GM12891 (cell line): Measurements from ENCODE around the gene TRMT1.
A peak's percentile ranks its signal among the peaks of the same experiment; 100 is the strongest.

ENCODE experiments used
- DNase-seq: peaks from one replicate; pipeline ENCODE4 v3.0.0; 2011; ENCODE audit warnings: low spot score; ENCODE audit not compliant: insufficient read length
- FAIRE-seq: peaks from 2 replicates; lab custom pipeline; 2011; peaks lifted over from hg19 to GRCh38; lab: Jason Lieb, UNC
- PAX5 ChIP-seq: IDR thresholded peaks from 2 replicates; pipeline ENCODE4 v1.6.1; 2011; ENCODE audit warnings: low read length, moderate library complexity, mild to moderate bottlenecking; ENCODE audit not compliant: insufficient read depth, severe bottlenecking
- POLR2A ChIP-seq: IDR thresholded peaks from 2 replicates; pipeline ENCODE4 v1.6.1; 2011; ENCODE audit warnings: low read depth, low read length, control low read depth
- POLR2AphosphoS5 ChIP-seq: IDR thresholded peaks from 2 replicates; pipeline ENCODE4 v1.6.1; 2011; ENCODE audit warnings: low read depth, low read length, control low read depth
- POU2F2 ChIP-seq: IDR thresholded peaks from 2 replicates; pipeline ENCODE4 v1.6.1; 2011; ENCODE audit warnings: low read depth, mild to moderate bottlenecking, control low read depth, low read length, moderate library complexity
- SPI1 ChIP-seq: IDR thresholded peaks from 2 replicates; pipeline ENCODE4 v1.6.1; 2011; ENCODE audit warnings: low read depth, low read length, control low read depth
- TAF1 ChIP-seq: IDR thresholded peaks from 2 replicates; pipeline ENCODE4 v1.6.1; 2011; ENCODE audit warnings: low read depth, low read length, control low read depth

Gene TRMT1

GRCh38 chr19:13064092-13064489 is 52.4 kb downstream of the TRMT1 start:
- no peak for FAIRE-seq
- TF ChIP-seq TAF1: no peak
- TF ChIP-seq PAX5: no peak
- no peak for TF ChIP-seq SPI1
- no peak for TF ChIP-seq POU2F2
- TF ChIP-seq POLR2AphosphoS5: no peak
- no peak for TF ChIP-seq POLR2A
- DNase-seq: no peak

- no peak for DNase-seq
- FAIRE-seq: no peak
- TF ChIP-seq POLR2AphosphoS5 (no peak), POU2F2 (no peak), PAX5 (no peak), SPI1 (no peak), POLR2A (no peak), TAF1 (no peak)
Observed at GRCh38 chr19:13063461-13064091, 53.0 kb downstream of the TRMT1 start.

DNA sequence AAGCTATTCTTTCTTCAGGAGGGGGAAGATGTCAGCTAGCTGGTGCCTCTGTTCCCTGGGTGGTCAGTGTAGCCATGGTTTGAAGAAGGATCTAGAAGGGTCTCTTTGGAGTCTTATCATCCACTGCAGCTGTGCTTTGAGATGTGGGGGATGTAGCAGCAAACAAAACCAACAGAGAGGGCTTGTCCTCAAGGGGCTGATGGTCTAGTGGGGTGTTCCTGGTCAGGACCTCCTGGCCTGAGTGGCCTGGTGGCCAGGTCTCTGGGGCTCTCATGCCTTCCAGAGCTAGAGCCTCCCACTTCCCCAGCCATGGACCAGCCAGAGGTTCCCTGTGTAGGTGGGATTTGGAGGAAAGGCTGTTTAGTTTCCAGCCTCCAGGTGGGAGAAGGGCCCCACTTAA is 54.2 kb downstream of the TRMT1 start:
- TF ChIP-seq POU2F2 (no peak), POLR2A (no peak), TAF1 (no peak), SPI1 (no peak), POLR2AphosphoS5 (no peak), PAX5 (no peak)
- DNase-seq (no peak), FAIRE-seq (no peak)

- FAIRE-seq: peak; percentile 98
- DNase-seq: peak; percentile 94
- no peak for TF ChIP-seq POLR2A
- TF ChIP-seq PAX5: no peak
- TF ChIP-seq POU2F2: no peak
- TF ChIP-seq POLR2AphosphoS5: no peak
- no peak for TF ChIP-seq SPI1
- TF ChIP-seq TAF1: no peak
Observed at GRCh38 chr19:13060964-13061927, 55.3 kb downstream of the TRMT1 start.

DNA sequence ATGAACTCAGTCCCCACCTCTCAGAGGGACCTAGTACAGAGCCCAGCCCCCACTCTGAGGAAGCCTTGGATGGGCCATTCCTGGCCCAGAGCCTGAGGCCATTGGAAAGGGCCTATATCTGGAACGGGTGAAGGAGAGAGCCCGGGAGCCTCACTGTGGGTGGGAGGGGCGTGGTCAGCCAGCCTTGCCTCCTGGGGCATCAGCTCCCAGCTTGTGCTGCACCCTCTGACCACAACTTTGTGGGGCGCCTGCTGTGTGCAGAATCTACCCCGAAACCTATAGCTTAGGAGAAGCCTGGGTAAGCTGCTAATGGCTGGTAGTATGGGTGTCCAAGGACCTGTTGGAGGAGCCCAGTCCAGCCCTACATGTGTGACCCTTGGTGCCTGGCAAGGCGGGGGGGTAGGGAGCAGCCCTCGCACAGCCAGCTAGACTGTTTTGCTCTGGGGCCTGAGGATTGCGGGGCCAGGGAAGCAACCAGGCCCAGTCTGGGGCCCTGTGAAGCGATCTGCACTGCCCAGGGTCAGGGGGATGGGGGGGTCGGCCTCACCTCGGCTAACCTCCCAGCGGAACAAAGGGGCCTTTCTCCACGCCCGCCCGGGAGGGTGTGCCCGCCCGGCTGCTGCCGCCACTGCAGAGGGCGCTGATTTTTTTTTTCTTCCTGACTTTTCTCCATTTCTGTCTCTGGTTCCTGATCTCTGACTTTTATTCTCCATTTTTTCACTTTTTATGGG is 56.1 kb downstream of the TRMT1 start:
- DNase-seq (no peak), FAIRE-seq (no peak)
- no peak for TF ChIP-seq POU2F2
- no peak for TF ChIP-seq POLR2AphosphoS5
- no peak for TF ChIP-seq SPI1
- no peak for TF ChIP-seq POLR2A
- TF ChIP-seq PAX5: no peak
- no peak for TF ChIP-seq TAF1

- no peak for TF ChIP-seq POLR2AphosphoS5
- no peak for TF ChIP-seq PAX5
- TF ChIP-seq POU2F2: no peak
- TF ChIP-seq TAF1: no peak
- no peak for TF ChIP-seq POLR2A
- TF ChIP-seq SPI1: no peak
- DNase-seq (no peak), FAIRE-seq (no peak)
Observed at GRCh38 chr19:13058951-13059660, 57.4 kb downstream of the TRMT1 start.

DNA sequence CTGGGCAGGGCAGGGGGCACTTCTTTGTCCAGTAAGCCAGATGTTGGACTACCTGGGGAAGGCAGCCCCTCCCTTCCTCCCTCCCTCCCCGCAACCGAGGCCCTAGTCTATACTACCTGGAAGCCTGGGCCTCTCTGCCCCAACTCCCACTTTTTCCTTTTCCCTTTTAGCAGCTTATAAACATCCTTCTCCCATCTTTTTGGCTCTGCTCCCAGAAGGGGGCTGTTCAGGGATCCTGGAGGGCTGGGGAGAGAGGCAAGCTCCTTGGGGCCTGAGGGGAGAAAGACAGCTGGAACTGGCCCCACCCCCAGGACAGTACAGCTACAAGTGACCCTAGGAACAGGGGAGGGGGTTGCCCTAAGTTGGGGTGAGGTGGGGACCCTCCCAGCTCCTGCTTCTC is 58.8 kb downstream of the TRMT1 start:
- no peak for TF ChIP-seq POU2F2
- TF ChIP-seq TAF1: no peak
- TF ChIP-seq POLR2A: no peak
- DNase-seq: no peak

DNA sequence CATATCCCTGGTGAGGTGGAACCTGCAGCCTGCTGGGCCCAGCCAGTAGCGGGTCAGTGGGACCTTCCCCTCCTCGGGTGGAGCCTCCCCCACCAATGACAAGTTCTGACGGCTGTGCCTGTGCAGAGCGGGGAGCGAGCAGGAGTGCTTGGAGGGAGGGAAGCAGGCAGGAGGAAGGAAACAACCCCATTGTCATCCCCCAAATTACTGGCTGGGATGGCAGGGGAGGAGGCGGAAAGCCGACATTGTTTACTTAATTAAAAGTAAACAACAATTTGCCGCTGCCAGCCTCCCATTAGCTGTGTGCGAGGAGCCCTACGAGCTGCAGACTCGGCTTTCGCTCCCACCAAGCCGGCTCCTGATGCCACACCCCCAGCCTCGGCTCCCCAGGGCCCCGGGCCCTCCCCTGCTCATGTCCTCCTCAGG is 59.4 kb downstream of the TRMT1 start:
- no peak for FAIRE-seq
- TF ChIP-seq POLR2AphosphoS5 (no peak), POLR2A (no peak), PAX5 (no peak), TAF1 (no peak), SPI1 (no peak), POU2F2 (no peak)

More for the DNA sequence above, 58.8 kb downstream of the TRMT1 start:
- no peak for FAIRE-seq

More for the DNA sequence above, 59.4 kb downstream of the TRMT1 start:
- no peak for DNase-seq
